DMS53 treated with DMSO at 0.1 percent for 48 hours (cell line): ENCODE data around the gene MARVELD2.
A peak's percentile ranks its signal among the peaks of the same experiment; 100 is the strongest.
"Not testable (repeated sequence)": the region's sequence is repeated elsewhere in the genome, so short reads cannot be mapped to it uniquely, and the experiment has no call there.

Source experiments
- DNase-seq: peaks from one replicate; lab custom pipeline; 2025; ENCODE audit not compliant: unreplicated experiment; lab: John Stamatoyannopoulos, UW

The MARVELD2 gene

DNA sequence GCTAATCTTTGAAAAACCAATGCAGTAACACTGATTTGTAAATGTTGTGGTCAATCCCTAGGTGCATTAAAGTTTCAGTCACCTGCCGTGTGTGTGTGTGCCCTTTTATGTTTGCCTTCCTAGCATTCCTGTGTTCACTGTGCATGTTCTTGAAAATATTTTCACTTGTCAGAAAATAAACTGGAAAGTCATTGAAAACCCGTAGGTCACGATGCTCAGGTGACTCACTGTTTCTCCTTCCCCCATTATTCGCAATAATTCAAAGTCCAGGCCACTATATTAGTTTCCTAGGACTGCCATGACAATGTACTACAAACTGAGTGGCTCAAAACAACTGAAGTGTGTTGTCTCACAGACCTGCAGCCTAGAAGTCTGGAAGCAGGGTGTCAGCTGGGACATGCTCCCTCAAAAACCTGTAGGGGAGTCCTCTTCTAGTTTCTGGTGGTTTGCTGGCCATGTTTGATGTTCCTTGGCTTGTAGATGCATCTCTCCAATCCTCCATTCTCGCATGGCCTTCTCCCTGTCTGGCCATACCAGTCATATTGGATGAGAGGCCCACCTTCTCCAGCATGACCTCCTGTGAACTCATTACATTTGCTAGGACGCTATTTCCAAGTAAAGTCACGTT, 29.3 kb downstream of the MARVELD2 start:
- peak; percentile 24 for DNase-seq

- no peak for DNase-seq
Observed at GRCh38 chr5:69449511-69449910, 34.6 kb downstream of the MARVELD2 start.

DNA sequence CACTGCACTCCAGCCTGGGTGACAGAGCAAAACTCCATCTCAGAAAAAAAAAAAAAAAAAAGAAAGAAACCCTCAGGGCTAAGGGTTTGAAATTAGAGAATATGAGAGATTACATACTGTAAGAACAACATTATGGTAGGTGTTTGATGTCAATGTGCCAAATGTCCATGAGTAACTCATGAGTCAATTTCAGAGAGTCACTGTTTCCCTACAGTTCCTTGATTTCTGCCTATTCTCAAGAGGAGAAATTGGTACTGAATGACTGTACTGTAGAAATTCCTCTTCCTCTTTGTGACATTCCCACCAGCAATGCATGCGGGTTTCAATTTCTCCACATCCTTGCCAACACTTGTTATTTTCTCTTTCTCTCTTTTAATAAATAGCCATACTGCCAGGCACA, 35.2 kb downstream of the MARVELD2 start:
- peak; percentile 5 for DNase-seq

- not testable (repeated sequence) for DNase-seq
Observed at GRCh38 chr5:69450527-69450926, 35.6 kb downstream of the MARVELD2 start.

DNA sequence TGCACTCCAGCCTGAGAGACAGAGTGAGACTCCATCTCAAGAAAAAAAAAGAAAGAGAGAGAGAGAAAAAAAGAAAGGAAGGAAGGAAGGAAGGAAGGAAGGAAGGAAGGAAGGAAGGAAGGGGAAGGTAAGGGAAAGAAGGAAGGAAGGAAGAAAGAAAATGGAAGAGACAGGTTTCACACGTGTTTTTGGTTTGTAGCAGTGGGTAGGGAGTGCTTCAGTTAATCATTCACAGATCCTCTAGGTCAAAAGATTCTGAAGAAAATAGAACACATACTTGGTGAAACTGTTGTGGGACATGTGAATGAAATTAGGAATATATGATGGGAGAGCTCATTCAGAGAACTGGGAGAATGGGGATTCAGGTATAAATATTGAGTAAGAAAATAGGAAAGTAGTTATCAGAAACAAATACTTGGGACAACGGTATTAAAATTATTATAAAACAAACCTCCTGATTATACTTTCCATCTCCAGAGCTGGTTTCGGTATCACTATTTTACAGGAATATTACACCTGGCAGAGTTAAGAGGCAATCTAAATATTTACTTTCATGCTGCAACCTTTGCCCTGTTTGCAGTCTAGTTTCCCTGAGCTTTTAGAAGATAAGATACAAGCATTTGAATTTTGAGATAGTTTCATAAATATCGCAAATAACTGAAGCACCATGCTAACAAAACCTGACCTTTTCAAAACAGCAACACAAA, 37.2 kb downstream of the MARVELD2 start:
- peak; percentile 88 for DNase-seq

GRCh38 chr5:69453487-69453886, 38.6 kb downstream of the MARVELD2 start:
- not testable (repeated sequence) for DNase-seq

GRCh38 chr5:69454460-69455249, 39.7 kb downstream of the MARVELD2 start:
- peak; percentile 16 for DNase-seq

- DNase-seq: not testable (repeated sequence)
Observed at GRCh38 chr5:69455428-69455988, 40.6 kb downstream of the MARVELD2 start.

- DNase-seq: no peak
Observed at GRCh38 chr5:69462170-69462569, 47.3 kb downstream of the MARVELD2 start.

- not testable (repeated sequence) for DNase-seq
Observed at GRCh38 chr5:69466375-69466774, 51.5 kb downstream of the MARVELD2 start.

- DNase-seq: no peak
Observed at GRCh38 chr5:69467442-69468225, 52.7 kb downstream of the MARVELD2 start.

DNA sequence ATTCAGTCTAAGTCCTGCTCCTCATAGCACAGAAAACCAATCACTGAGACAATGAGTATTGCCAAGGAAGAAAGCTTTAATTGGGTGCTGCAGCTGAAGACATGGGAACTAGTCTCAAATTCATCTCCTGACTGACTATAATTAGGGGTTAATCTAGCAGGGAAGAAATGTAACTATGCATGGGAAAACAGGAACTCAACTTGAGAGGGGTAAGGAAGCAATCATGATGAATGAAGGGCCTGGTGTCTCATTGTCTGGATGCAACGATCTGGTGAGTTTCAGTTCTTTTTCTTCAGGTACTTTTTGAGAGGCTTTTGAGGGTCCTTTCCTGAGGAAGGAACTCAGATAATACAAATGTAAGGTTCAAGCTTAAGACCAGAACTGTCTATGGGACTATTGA, 53.7 kb downstream of the MARVELD2 start:
- DNase-seq: no peak

DNA sequence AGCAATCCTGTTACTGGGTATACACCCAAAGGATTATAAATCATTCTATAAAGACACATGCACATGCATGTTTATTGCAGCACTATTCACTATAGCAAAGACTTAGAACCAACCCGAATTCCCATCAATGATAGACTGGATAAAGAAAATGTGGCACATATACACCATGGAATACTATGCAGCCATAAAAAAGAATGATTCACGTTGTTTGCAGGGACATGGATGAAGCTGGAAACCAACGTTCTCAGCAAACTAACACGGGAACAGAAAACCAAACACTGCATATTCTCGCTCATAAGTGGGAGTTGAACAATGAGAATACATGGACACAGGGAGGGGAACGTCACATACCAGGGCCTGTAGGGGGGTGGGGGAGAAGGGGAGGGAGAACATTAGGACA, 56.6 kb downstream of the MARVELD2 start:
- not testable (repeated sequence) for DNase-seq

DNA sequence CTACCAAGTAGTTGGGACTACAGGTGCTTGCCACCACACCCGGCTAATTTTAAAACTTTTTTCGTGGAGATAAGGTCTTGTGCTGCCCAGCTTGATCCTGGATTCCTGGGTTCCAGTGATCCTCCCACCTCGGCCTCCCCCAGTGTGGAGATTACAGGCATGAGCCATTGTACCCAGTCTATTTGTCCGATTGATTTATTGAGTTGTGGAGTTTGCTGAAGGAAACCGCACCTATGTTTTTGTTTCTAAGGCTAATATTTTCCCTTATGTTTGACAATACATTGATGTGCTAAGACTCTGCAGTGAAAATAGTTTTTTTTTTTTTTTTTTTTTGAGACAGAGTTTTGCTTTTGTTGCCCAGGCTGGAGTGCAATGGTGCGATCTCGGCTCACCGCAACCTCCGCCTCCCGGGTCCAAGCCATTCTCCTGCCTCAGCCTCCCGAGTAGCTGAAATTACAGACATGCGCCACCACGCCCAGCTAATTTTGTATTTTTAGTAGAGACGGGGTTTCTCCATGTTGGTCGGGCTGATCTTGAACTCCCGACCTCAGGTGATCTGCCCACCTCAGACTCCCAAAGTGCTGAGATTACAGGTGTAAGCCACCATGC, 57.7 kb downstream of the MARVELD2 start:
- DNase-seq: not testable (repeated sequence)

DNA sequence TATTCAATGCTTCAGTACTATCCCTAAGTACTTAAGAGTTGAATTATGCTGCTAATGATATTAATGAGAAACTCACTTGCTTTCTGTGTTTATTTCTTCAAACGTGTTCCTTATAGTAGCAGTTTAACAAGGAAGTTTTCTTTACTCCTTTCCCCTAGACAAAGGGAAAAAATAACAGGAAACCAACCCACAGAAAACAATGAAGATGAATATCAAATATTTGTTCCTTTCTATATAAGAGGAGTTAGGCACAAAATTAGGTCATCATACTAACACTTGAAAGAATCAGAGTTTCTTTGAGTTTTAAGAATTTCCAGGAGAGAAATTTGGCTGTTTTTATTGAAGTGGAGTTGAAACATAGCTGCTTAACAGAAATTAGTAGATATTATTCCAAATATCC, 62.3 kb downstream of the MARVELD2 start:
- DNase-seq: no peak

DNA sequence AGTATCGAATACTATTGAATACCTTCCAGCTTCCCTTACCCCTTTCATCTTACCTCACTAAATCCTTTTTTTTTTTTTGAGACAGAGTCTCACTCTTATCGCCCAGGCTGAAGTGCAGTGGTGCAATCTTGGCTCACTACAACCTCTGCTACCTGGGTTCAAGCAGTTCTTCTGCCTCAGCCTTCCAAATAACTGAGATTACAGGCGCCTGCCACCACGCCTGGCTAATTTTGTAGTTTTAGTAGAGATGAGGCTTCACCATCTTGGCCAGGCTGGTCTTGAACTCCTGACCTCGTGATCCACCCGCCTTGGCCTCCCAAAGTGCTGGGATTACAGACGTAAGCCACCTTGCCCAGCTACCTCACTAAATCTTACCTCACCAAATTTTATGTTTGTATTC, 63.4 kb downstream of the MARVELD2 start:
- DNase-seq: not testable (repeated sequence)

DNA sequence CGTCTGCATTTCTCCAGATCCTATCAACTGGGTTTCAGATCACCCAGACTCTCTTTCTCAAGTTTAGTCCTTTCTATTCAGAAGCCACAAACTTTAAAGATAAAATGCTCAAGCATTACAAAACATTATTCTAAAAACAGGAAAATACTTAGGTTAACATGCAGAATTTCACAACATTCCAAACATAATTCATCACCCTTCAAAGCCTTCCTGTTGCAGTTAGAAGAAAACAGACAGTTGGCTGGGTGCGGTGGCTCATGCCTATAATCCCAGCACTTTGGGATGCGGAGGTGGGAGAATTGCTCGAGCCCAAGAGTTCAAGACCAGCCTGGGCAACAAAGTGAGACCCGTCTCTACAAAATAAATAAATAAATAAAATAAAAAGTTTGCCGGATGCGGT, 70.0 kb downstream of the MARVELD2 start:
- no peak for DNase-seq

GRCh38 chr5:69485471-69485870, 70.6 kb downstream of the MARVELD2 start:
- no peak for DNase-seq

DNA sequence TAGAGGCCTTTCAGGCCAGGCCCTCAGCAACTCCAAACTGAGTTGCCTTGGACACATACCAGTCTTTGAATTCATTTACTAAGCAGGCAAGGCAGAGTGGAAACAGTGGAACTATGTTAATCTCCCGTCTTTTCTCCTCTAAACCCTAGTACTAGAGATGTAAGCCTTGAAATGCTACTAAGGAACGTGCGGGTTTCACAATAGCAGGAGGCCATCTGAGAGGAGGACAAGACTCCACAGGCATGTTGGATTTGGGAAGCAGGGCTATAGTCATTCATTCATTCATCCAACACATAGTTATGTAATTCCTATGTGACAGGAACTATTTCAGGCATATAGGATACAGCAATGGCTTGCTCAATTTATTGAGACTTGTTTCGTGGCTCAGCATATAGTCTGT, 74.3 kb downstream of the MARVELD2 start:
- no peak for DNase-seq

GRCh38 chr5:69491027-69491426, 76.1 kb downstream of the MARVELD2 start:
- no peak for DNase-seq
